Activated T-helper 2 cell treated with anti-CD3 and anti-CD28 coated beads, Interferon-gamma antibody, Interleukin-2, Interleukin-4, amounts not matched to agents 10 μg/mL and 5 μg/mL and 100 μg/mL, durations not matched to agents 14 hours and 24 hours and 36 hours (primary cell): ENCODE measurements around the gene LRRC42. TPM values are rescaled to one million over a fixed set of nuclear protein-coding genes. Genes with fewer than 3 reads are reported as not detected.
"Not testable (repeated sequence)": the region's sequence is repeated elsewhere in the genome, so short reads cannot be mapped to it uniquely, and the experiment has no call there.

Experiments
- DNase-seq: peaks from one replicate; pipeline ENCODE4 v3.0.0; 2021; ENCODE audit warnings: low spot score
- H3K27ac Mint-ChIP-seq: one replicate; pipeline ENCODE4 v1.8.0; 2021; ENCODE audit warnings: mixed read lengths
- H3K27me3 Mint-ChIP-seq: one replicate; pipeline ENCODE4 v1.8.0; 2021; ENCODE audit warnings: low read depth, mixed read lengths
- H3K36me3 Mint-ChIP-seq: one replicate; pipeline ENCODE4 v1.8.0; 2021; ENCODE audit warnings: low read depth, mixed read lengths
- H3K4me1 Mint-ChIP-seq: one replicate; pipeline ENCODE4 v1.8.0; 2021; ENCODE audit warnings: low read depth, mixed read lengths
- H3K4me3 Mint-ChIP-seq: one replicate; pipeline ENCODE4 v1.8.0; 2021; ENCODE audit warnings: low read depth, mild to moderate bottlenecking, moderate library complexity, mixed read lengths
- H3K9me3 Mint-ChIP-seq: one replicate; pipeline ENCODE4 v1.8.0; 2021; ENCODE audit warnings: mixed read lengths
- intact Hi-C: fragments of 100-400 bp; cut with micrococcal nuclease; formaldehyde crosslinking; loops from one replicate; pipeline ENCODE4 v1.15.1; 2023
- total RNA-seq: library from RNA; stranded (reverse); gene quantifications from 2 replicates; pipeline ENCODE4 v1.2.3, GENCODE V29; 2022

LRRC42 gene
- total RNA-seq, 1 donor from 2014 or later = 32.4 TPM

- Mint-ChIP-seq H3K27ac (no peak overlapping the region), H3K4me3 (no peak overlapping the region), H3K4me1 (peaks cover 10% of the 10 kb centered on the region), H3K9me3 (no peaks in the 10 kb centered on the region), H3K36me3 (no peaks in the 10 kb centered on the region), H3K27me3 (peaks cover 6% of the 10 kb centered on the region)
- intact Hi-C loops = no loop called here
- DNase-seq = no peak
Observed at GRCh38 chr1:53986458-53986857, 40.3 kb downstream of the LRRC42 start.

- Mint-ChIP-seq H3K4me3 (no peak overlapping the region), H3K4me1 (peaks cover 10% of the 10 kb centered on the region), H3K27me3 (peaks cover under 1% of the 10 kb centered on the region), H3K9me3 (no peaks in the 10 kb centered on the region), H3K36me3 (no peaks in the 10 kb centered on the region), H3K27ac (no peak overlapping the region)
- DNase-seq = no peak
- intact Hi-C loops = no loop called here
Observed at GRCh38 chr1:53987880-53988279, 41.7 kb downstream of the LRRC42 start.

GRCh38 chr1:53992085-53992874 is 46.1 kb downstream of the LRRC42 start:
- H3K27ac Mint-ChIP-seq = no peak overlapping the region
- DNase-seq = no peak
- no peak overlapping the region for H3K4me3 Mint-ChIP-seq
- H3K9me3 Mint-ChIP-seq = no peaks in the 10 kb centered on the region
- H3K27me3 Mint-ChIP-seq = peaks cover 2% of the 10 kb centered on the region
- no peaks in the 10 kb centered on the region for H3K36me3 Mint-ChIP-seq
- H3K4me1 Mint-ChIP-seq = peaks cover 4% of the 10 kb centered on the region
- intact Hi-C loops = no loop called here

- DNase-seq, H3K27me3 Mint-ChIP-seq, H3K27ac Mint-ChIP-seq, H3K9me3 Mint-ChIP-seq, H3K36me3 Mint-ChIP-seq, H3K4me1 Mint-ChIP-seq, intact Hi-C loops, H3K4me3 Mint-ChIP-seq: not testable (repeated sequence)
Observed at GRCh38 chr1:53994516-53994915, 48.4 kb downstream of the LRRC42 start.

DNA sequence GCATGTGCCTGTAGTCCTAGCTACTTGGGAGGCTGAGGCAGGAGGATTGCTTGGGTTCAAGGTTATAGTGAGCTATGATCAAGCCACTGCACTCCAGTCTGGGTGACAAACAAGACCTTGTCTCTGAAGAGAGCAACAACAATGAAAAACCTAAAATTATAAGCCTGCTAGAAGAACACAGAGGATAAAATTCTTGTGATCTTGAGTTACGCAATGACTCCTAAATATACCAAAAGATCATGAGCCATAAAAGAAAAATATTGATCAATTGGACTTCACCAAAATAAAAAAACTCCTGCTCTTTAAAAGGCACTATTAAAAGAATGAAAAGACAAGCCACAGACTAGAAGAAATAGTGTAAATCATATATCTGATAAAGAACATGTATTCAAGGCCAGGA is 49.5 kb downstream of the LRRC42 start:
- no peaks in the 10 kb centered on the region for H3K9me3 Mint-ChIP-seq
- DNase-seq = no peak
- no peak overlapping the region for H3K4me3 Mint-ChIP-seq
- peaks cover 2% of the 10 kb centered on the region for H3K27me3 Mint-ChIP-seq
- no peak overlapping the region for H3K27ac Mint-ChIP-seq
- intact Hi-C loops = no loop called here
- H3K4me1 Mint-ChIP-seq = no peaks in the 10 kb centered on the region
- H3K36me3 Mint-ChIP-seq = no peaks in the 10 kb centered on the region

- Mint-ChIP-seq H3K4me3 (no peak overlapping the region), H3K4me1 (no peaks in the 10 kb centered on the region), H3K27ac (no peak overlapping the region), H3K27me3 (peaks cover 2% of the 10 kb centered on the region), H3K36me3 (no peaks in the 10 kb centered on the region), H3K9me3 (no peaks in the 10 kb centered on the region)
- intact Hi-C loops = no loop called here
- DNase-seq = no peak
Observed at GRCh38 chr1:53998223-53998622, 52.1 kb downstream of the LRRC42 start.

DNA sequence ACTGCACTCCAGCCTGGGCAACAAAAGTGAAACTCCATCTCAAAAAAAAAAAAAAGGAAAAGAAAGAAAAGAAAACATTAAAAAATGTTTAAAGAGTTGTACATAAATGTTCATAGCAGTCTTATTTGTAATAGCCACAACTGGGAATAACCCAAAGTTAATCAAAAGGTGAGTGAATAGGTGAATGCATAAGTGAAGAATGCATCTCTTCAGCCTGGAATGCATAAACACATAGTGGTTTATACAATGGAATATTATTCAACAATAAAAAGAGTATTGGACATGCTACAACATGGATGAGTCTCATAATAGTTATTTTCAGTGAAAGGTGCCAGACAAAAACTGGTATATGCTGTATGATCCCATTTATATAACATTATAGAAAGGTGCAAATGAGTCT is 53.8 kb downstream of the LRRC42 start:
- Mint-ChIP-seq H3K9me3 (no peaks in the 10 kb centered on the region), H3K36me3 (no peaks in the 10 kb centered on the region), H3K27me3 (peaks cover 2% of the 10 kb centered on the region), H3K4me1 (no peaks in the 10 kb centered on the region), H3K4me3 (no peak overlapping the region), H3K27ac (no peak overlapping the region)
- no peak for DNase-seq
- intact Hi-C loops = no loop called here

GRCh38 chr1:54001591-54001990 is 55.4 kb downstream of the LRRC42 start:
- peaks cover 3% of the 10 kb centered on the region for H3K27me3 Mint-ChIP-seq

DNA sequence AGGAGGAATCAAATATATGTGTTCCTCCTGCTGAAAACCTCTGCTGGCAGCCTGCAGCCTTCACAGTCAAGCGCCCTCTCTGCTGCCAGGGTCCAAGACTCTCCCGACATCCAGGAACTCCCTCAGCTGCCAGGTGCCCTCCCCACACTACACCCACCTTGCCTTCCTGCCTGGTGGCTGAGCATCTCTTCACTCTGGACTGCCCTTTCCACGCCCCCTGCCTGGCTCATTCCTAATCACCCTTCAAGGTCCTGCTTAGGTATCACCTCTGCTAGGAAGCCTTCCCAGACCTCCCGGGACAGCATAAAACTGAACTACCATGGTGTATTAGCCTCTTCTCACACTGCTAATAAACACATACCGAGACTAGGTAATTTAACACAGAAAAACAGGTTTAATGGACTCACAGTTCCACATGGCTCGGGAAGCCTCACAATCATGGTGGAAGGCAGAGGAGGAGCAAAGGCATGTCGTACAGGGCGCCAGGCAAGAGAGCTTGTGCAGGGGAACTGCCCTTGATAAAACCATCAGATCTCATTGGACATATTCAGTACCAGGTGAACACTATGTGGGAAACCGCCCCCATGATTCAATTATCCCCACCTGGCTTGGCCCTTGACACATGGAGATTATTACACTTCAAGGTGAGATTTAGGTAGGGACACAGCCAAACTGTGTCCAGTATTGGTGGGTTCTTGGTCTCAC is 56.5 kb downstream of the LRRC42 start:
- H3K4me3 Mint-ChIP-seq = no peak overlapping the region
- DNase-seq = no peak
- no peak overlapping the region for H3K27ac Mint-ChIP-seq
- H3K4me1 Mint-ChIP-seq = no peaks in the 10 kb centered on the region
- H3K9me3 Mint-ChIP-seq = no peaks in the 10 kb centered on the region
- intact Hi-C loops = no loop called here
- H3K27me3 Mint-ChIP-seq = peaks cover 5% of the 10 kb centered on the region
- H3K36me3 Mint-ChIP-seq = no peaks in the 10 kb centered on the region

More at GRCh38 chr1:54001591-54001990, 55.4 kb downstream of the LRRC42 start:
- no peaks in the 10 kb centered on the region for H3K36me3 Mint-ChIP-seq
- no peak for DNase-seq
- H3K27ac Mint-ChIP-seq = no peak overlapping the region
- H3K9me3 Mint-ChIP-seq = no peaks in the 10 kb centered on the region
- intact Hi-C loops = no loop called here
- no peak overlapping the region for H3K4me3 Mint-ChIP-seq
- no peaks in the 10 kb centered on the region for H3K4me1 Mint-ChIP-seq

- H3K27ac Mint-ChIP-seq = no peak overlapping the region
- no peaks in the 10 kb centered on the region for H3K4me1 Mint-ChIP-seq
- intact Hi-C loops = no loop called here
- DNase-seq = no peak
- peaks cover 5% of the 10 kb centered on the region for H3K27me3 Mint-ChIP-seq
- H3K36me3 Mint-ChIP-seq = no peaks in the 10 kb centered on the region
- H3K9me3 Mint-ChIP-seq = no peaks in the 10 kb centered on the region
- no peak overlapping the region for H3K4me3 Mint-ChIP-seq
Observed at GRCh38 chr1:54003249-54003646, 57.1 kb downstream of the LRRC42 start.

DNA sequence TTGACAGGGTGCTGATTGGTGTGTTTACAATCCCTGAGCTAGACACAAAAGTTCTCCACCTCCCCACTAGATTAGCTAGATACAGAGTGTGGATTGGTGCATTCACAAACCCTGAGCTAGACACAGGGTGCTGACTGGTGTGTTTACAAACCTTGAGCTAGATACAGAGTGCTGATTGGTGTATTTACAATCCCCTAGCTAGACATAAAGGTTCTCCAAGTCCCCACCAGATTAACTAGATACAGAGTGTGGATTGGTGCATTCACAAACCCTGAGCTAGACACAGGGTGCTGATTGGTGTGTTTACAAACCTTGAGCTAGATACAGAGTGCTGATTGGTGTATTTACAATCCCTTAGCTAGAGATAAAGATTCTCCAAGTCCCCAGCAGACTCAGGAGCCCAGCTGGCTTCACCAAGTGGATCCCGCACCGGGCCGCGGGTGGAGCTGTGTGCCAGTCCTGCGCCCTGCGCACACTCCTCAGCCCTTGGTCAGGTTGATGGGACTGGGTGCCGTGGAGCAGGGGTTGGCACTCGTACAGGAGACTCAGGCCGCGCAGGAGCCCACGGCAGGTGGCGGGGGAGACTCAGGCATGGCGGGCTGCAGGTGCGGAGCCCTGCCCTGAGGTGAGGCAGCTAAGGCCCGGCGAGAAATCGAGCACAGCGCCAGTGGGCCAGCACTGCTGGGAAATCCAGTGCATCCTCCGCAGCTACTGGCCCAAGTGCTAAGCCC is 57.8 kb downstream of the LRRC42 start:
- H3K27me3 Mint-ChIP-seq, DNase-seq, H3K36me3 Mint-ChIP-seq, H3K4me1 Mint-ChIP-seq, H3K27ac Mint-ChIP-seq, intact Hi-C loops, H3K9me3 Mint-ChIP-seq, H3K4me3 Mint-ChIP-seq: not testable (repeated sequence)

DNA sequence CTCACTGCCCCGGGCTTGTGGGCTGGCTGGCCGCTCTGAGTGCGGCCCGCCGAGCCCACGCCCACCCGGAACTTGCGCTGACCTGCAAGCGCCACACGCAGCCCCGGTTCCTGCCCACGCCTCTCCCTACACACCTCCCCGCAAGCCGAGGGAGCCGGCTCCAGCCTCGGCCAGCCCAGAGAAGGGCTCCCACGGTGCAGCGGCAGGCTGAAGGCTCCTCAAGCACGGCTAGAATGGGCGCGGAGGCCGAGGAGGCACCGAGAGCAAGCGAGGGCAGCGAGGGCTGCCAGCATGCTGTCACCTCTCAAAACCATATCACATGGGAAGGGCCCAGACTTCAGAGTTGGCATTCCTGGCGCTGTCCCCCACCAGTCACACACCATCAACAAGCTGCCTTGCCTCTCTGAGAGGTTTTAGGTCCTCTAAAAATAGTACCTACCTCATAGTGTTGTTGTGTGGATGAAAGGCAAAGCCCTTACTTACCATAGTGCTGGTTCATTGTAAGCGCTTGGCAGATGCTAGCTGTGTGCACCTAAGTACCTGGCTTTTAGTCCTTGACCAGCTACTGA is 58.4 kb downstream of the LRRC42 start:
- no peaks in the 10 kb centered on the region for H3K4me1 Mint-ChIP-seq
- no peak overlapping the region for H3K27ac Mint-ChIP-seq
- no peak for DNase-seq
- peaks cover 5% of the 10 kb centered on the region for H3K27me3 Mint-ChIP-seq
- no peaks in the 10 kb centered on the region for H3K9me3 Mint-ChIP-seq
- intact Hi-C loops = no loop called here
- no peak overlapping the region for H3K4me3 Mint-ChIP-seq
- H3K36me3 Mint-ChIP-seq = no peaks in the 10 kb centered on the region

- Mint-ChIP-seq H3K27me3 (peaks cover 7% of the 10 kb centered on the region), H3K4me3 (no peak overlapping the region), H3K4me1 (no peaks in the 10 kb centered on the region), H3K9me3 (no peaks in the 10 kb centered on the region), H3K36me3 (no peaks in the 10 kb centered on the region), H3K27ac (no peak overlapping the region)
- DNase-seq = no peak
- intact Hi-C loops = no loop called here
Observed at GRCh38 chr1:54006508-54006907, 60.4 kb downstream of the LRRC42 start.
